BLaER1 treated with 17β-estradiol and CSF1 and Interleukin-3, amounts not matched to agents 10 nM and 100 nM (cell line): ENCODE data around the gene CCDC70.

Experiments
- H3K27ac ChIP-seq, 11 experiments: shearing (Covaris generic); formaldehyde crosslinking; 2 replicates each; pipeline ENCODE4 v1.8.1; 2022
- H3K27me3 ChIP-seq, 11 experiments: shearing (Covaris generic); formaldehyde crosslinking; 2 replicates each; pipeline ENCODE4 v1.8.1; 2022
- H3K36me3 ChIP-seq, 11 experiments: shearing (Covaris generic); formaldehyde crosslinking; 2 replicates each; pipeline ENCODE4 v1.8.1; 2022
- H3K4me1 ChIP-seq, 10 experiments: shearing (Covaris generic); formaldehyde crosslinking; 2 replicates each; pipeline ENCODE4 v1.8.1; 2022
- H3K4me2 ChIP-seq, 11 experiments: shearing (Covaris generic); formaldehyde crosslinking; 2 replicates each; pipeline ENCODE4 v1.8.1; 2022
- H3K4me3 ChIP-seq, 10 experiments: shearing (Covaris generic); formaldehyde crosslinking; 2 replicates each; pipeline ENCODE4 v1.8.1; 2022
- H3K9ac ChIP-seq, 11 experiments: shearing (Covaris generic); formaldehyde crosslinking; 2 replicates each; pipeline ENCODE4 v1.8.1; 2022
- H3K9me3 ChIP-seq, 11 experiments: shearing (Covaris generic); formaldehyde crosslinking; replicated peaks in 1 of 11; 2 replicates each; pipeline ENCODE4 v1.8.1; 2022
- H4K20me1 ChIP-seq, 11 experiments: shearing (Covaris generic); formaldehyde crosslinking; 2 replicates each; pipeline ENCODE4 v1.8.1; 2022
- Cebpa-rat ChIP-seq, 11 experiments: shearing (Covaris generic); IDR thresholded peaks; 2 replicates each; pipeline ENCODE4 v1.8.1; 2022

The CCDC70 gene

GRCh38 chr13:51882570-51883225 lies 20.9 kb downstream of the CCDC70 start:
- Histone ChIP-seq H3K36me3 (peaks cover 0 to 8% (median 0%) of the 10 kb centered on the region in 11 experiments; a peak in 1 of 22 replicates), H3K9me3 (peaks cover 33 to 40% (median 37%) of the 10 kb centered on the region in 11 experiments), H4K20me1 (no peaks in the 10 kb centered on the region), H3K4me2 (no peak overlapping the region), H3K27ac (no peak overlapping the region), H3K4me3 (no peak overlapping the region), H3K27me3 (no peaks in the 10 kb centered on the region), H3K4me1 (peaks cover 0 to 34% (median 20%) of the 10 kb centered on the region in 10 experiments; a peak in 13 of 20 replicates), H3K9ac (no peak overlapping the region)
- TF ChIP-seq Cebpa-rat (IDR thresholded peaks at IDR 0.05) = no peak

DNA sequence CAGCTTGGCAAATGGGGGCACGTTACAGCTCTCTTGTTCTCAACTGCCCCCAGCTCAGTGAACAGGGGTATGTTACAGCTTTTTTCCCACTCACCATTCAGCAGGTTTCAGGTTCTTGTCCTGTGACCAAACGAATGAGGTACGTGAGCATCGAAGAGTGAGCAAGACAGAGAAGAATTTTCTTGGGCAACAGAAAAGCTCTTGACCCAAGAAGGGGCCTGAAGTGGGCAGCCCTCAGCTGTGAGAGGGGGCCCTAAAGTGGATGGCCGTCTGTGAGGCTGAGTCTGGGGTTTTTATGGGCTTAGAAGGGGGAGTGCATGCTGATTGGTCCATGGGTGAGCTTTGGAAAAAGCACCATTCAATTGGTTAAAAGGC lies 21.4 kb downstream of the CCDC70 start:
- Histone ChIP-seq H3K4me2 (no peak overlapping the region), H3K4me1 (peaks cover 0 to 29% (median 17%) of the 10 kb centered on the region in 10 experiments; a peak in 13 of 20 replicates), H3K9me3 (peaks cover 33 to 40% (median 37%) of the 10 kb centered on the region in 11 experiments), H3K27ac (no peak overlapping the region), H3K4me3 (no peak overlapping the region), H4K20me1 (no peaks in the 10 kb centered on the region), H3K27me3 (no peaks in the 10 kb centered on the region), H3K36me3 (peaks cover 0 to 8% (median 0%) of the 10 kb centered on the region in 11 experiments; a peak in 1 of 22 replicates), H3K9ac (no peak overlapping the region)
- no peak for TF ChIP-seq Cebpa-rat (IDR thresholded peaks at IDR 0.05)

- Histone ChIP-seq H3K4me3 (no peak overlapping the region), H3K4me1 (peaks cover 0 to 5% (median 4%) of the 10 kb centered on the region in 10 experiments; a peak in 12 of 20 replicates), H3K27ac (no peak overlapping the region), H3K27me3 (no peaks in the 10 kb centered on the region), H3K36me3 (peaks cover 0 to 8% (median 0%) of the 10 kb centered on the region in 11 experiments; a peak in 1 of 22 replicates), H3K9ac (no peak overlapping the region), H3K9me3 (peaks cover 33 to 48% (median 38%) of the 10 kb centered on the region in 11 experiments), H4K20me1 (no peaks in the 10 kb centered on the region), H3K4me2 (no peak overlapping the region)
- TF ChIP-seq Cebpa-rat (IDR thresholded peaks at IDR 0.05) = no peak
Observed at GRCh38 chr13:51885651-51886050, 23.9 kb downstream of the CCDC70 start.

DNA sequence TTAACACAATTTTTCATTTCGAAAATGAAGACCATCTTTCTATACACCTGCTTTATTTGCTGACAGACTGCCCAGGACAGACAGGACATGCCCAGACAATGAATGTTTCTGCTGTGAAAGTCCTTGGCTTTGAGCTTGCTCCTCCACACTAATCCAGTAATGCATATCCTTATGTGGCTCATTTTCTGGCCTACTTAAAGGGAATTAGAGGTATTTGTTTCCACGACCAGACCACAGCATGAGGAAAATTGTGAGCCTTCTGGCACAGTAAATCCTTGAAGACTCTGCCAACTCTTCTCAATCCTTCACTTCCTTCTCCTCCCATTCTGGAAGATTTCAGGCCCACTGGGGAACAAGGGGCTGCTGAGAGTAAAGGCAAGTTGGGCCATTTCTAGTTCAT lies 25.7 kb downstream of the CCDC70 start:
- Histone ChIP-seq H3K27ac (no peak overlapping the region), H3K9ac (no peak overlapping the region), H3K9me3 (peaks cover 16 to 32% (median 26%) of the 10 kb centered on the region in 11 experiments), H3K4me3 (no peak overlapping the region), H3K4me1 (no peaks in the 10 kb centered on the region), H3K27me3 (no peaks in the 10 kb centered on the region), H3K36me3 (peaks cover 0 to 8% (median 0%) of the 10 kb centered on the region in 11 experiments; a peak in 1 of 22 replicates), H4K20me1 (no peaks in the 10 kb centered on the region), H3K4me2 (no peak overlapping the region)
- no peak for TF ChIP-seq Cebpa-rat (IDR thresholded peaks at IDR 0.05)

DNA sequence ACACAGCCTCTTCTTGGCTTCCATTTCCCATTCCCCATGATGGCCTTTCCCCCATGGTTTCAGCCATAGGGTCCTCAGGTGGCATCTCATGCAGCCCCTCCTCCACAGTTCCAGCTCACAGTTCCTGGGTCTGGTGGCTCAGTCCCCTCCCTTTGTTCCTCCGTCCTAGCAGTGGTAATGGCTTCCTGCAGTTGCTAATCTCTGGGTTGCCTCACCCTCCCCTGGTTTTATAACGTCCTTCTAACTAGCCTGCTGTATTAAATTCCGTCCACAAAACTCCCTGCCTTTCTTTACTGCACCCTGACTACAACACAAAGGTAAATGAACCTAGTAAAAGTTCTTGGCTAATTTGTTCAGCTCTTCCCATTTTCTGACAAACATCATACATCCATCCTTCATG lies 30.9 kb downstream of the CCDC70 start:
- no peaks in the 10 kb centered on the region for H3K36me3 ChIP-seq
- no peaks in the 10 kb centered on the region for H3K27me3 ChIP-seq
- no peaks in the 10 kb centered on the region for H4K20me1 ChIP-seq
- no peak overlapping the region for H3K4me2 ChIP-seq
- H3K4me3 ChIP-seq = no peak overlapping the region
- H3K9ac ChIP-seq = no peak overlapping the region
- no peak overlapping the region for H3K27ac ChIP-seq
- H3K4me1 ChIP-seq = peaks cover 0 to 12% (median 8%) of the 10 kb centered on the region in 10 experiments; a peak in 9 of 20 replicates
- 0 out of 22 replicates have a peak, but pooled peaks cover 0 to 8% (median 0%) of the 10 kb centered on the region in 11 experiments for H3K9me3 ChIP-seq
- no peak for TF ChIP-seq Cebpa-rat (IDR thresholded peaks at IDR 0.05)

DNA sequence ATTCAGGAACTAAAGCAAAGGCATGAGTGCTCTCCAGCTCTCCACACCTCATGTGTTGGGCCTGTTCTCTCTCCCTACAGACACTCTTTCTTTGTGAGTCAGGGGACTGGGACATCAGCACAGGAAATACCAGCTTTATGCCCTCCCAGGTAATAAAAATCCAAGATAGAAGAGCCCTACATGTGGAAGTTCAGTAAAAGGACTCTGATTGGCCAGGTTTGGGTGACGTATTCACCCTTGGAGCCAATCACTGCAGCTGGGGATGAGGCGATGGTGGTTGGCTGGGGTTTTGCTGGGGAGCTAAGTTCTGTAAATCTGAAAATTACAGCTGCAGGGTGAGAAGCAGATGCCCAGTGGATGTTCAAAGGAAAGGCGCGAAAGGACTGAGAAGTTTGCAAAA lies 32.5 kb downstream of the CCDC70 start:
- H3K27ac ChIP-seq = no peak overlapping the region
- H3K9me3 ChIP-seq = 0 out of 22 replicates have a peak, but pooled peaks cover 0 to 7% (median 0%) of the 10 kb centered on the region in 11 experiments
- no peak for TF ChIP-seq Cebpa-rat (IDR thresholded peaks at IDR 0.05)
- peaks cover 0 to 12% (median 8%) of the 10 kb centered on the region in 10 experiments; a peak in 9 of 20 replicates for H3K4me1 ChIP-seq
- no peak overlapping the region for H3K9ac ChIP-seq
- no peak overlapping the region for H3K4me2 ChIP-seq
- no peak overlapping the region for H3K4me3 ChIP-seq
- no peaks in the 10 kb centered on the region for H3K27me3 ChIP-seq
- no peaks in the 10 kb centered on the region for H4K20me1 ChIP-seq
- no peaks in the 10 kb centered on the region for H3K36me3 ChIP-seq

GRCh38 chr13:51895906-51896888 lies 34.4 kb downstream of the CCDC70 start:
- Histone ChIP-seq H3K4me3 (no peak overlapping the region), H3K4me2 (peak overlapping the region in 6 of 11 experiments; percentile 2 to 16 (median 7); a peak in 6 of 22 replicates), H4K20me1 (no peaks in the 10 kb centered on the region), H3K27me3 (no peaks in the 10 kb centered on the region), H3K9me3 (no peaks in the 10 kb centered on the region), H3K36me3 (no peaks in the 10 kb centered on the region), H3K9ac (peak overlapping the region in 2 of 11 experiments; percentile 9 to 25; a peak in 3 of 22 replicates), H3K4me1 (peaks cover 0 to 17% (median 8%) of the 10 kb centered on the region in 10 experiments; a peak in 10 of 20 replicates), H3K27ac (no peak overlapping the region)
- TF ChIP-seq Cebpa-rat (IDR thresholded peaks at IDR 0.05) = no peak

DNA sequence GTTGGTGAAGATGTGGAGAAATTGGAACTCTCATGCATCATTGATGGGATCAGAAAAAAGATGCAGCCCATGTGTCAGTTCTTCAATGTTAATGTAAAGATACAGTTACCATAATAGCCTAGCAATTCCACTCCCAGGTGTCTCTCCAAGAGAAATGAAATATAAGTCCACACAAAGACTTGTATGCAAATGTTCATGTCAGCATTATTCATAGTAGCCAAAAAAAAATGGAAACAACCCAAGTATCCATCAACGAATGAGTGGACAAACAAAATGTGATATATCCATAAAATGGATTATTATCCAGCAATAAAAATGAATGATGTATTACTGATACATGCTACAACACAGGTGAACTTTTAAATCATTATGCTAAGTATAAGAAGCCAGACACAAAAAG lies 38.7 kb downstream of the CCDC70 start:
- H3K4me3 ChIP-seq = no peak overlapping the region
- no peak overlapping the region for H3K27ac ChIP-seq
- no peak for TF ChIP-seq Cebpa-rat (IDR thresholded peaks at IDR 0.05)
- H4K20me1 ChIP-seq = no peaks in the 10 kb centered on the region
- H3K27me3 ChIP-seq = no peaks in the 10 kb centered on the region
- peak overlapping the region in 1 of 11 experiments; percentile 14; a peak in 1 of 22 replicates for H3K4me2 ChIP-seq
- H3K36me3 ChIP-seq = no peaks in the 10 kb centered on the region
- H3K9me3 ChIP-seq = no peaks in the 10 kb centered on the region; a peak in 1 of 22 replicates
- no peak overlapping the region for H3K9ac ChIP-seq
- peaks cover 0 to 37% (median 31%) of the 10 kb centered on the region in 10 experiments; a peak in 17 of 20 replicates for H3K4me1 ChIP-seq
